ENCODE data around the gene CCDC91. TPM values are rescaled to one million over a fixed set of nuclear protein-coding genes. Genes with fewer than 3 reads are reported as not detected.
"Not testable (repeated sequence)": the region's sequence is repeated elsewhere in the genome, so short reads cannot be mapped to it uniquely, and the experiment has no call there.

The CCDC91 gene
- total RNA-seq, 2 experiments from 2014 or later = 52.9 to 55.3 TPM

GRCh38 chr12:28265435-28266042, 75.3 kb downstream of the CCDC91 start:
- H3K27me3 Mint-ChIP-seq = no peaks in the 10 kb centered on the region
- POLR2A ChIA-PET = interaction anchor here (2.8 kb wide), 1 partner anchor 75 kb away, joined by 14 read pairs; the partner anchor contains the start of gene CCDC91
- CTCF ChIA-PET = no interaction called here
- Histone ChIP-seq H3K4me1 (ENCODE audit: insufficient read depth, low read length) (no peaks in the 10 kb centered on the region), H3K27ac (ENCODE audit: low read depth in 1 of 2, low read length in 2 of 2) (no peak overlapping the region), H3K27me3 (ENCODE audit: control insufficient read depth in 1 of 2, insufficient read depth in 2 of 2, low read length in 2 of 2) (no peaks in the 10 kb centered on the region), H3K4me3 (ENCODE audit: low read length) (no peak overlapping the region), H3K36me3 (ENCODE audit: insufficient read depth, low read length) (peaks cover 22% of the 10 kb centered on the region), H3K9me3 (ENCODE audit: control insufficient read depth in 1 of 2, insufficient read depth in 1 of 2, low read length in 2 of 2) (peaks cover 0 to 4% of the 10 kb centered on the region in 2 experiments)
- peaks cover 58% of the 10 kb centered on the region for H3K36me3 Mint-ChIP-seq (ENCODE audit: low read depth)
- no peak overlapping the region for H3K4me3 Mint-ChIP-seq
- no peak for ATAC-seq (ENCODE audit: poor library complexity)
- no peak overlapping the region for H3K27ac Mint-ChIP-seq
- TF ChIP-seq CTCF (IDR thresholded peaks at IDR 0.05) = no peak
- H3K9me3 Mint-ChIP-seq = peaks cover 6% of the 10 kb centered on the region
- intact Hi-C loops (cut with DNase I, micrococcal nuclease) = no loop called here
- H3K4me1 Mint-ChIP-seq (ENCODE audit: low read depth) = no peaks in the 10 kb centered on the region
- no peak for DNase-seq

GRCh38 chr12:28267920-28268607, 77.8 kb downstream of the CCDC91 start:
- H3K4me1 Mint-ChIP-seq (ENCODE audit: low read depth); H3K4me1 ChIP-seq (ENCODE audit: insufficient read depth, low read length); H3K4me3 Mint-ChIP-seq; H3K27ac Mint-ChIP-seq; intact Hi-C loops (cut with DNase I, micrococcal nuclease); H3K4me3 ChIP-seq (ENCODE audit: low read length); H3K27ac ChIP-seq (ENCODE audit: low read depth in 1 of 2, low read length in 2 of 2); H3K27me3 Mint-ChIP-seq; ATAC-seq (ENCODE audit: poor library complexity); DNase-seq; CTCF ChIA-PET; H3K27me3 ChIP-seq (ENCODE audit: control insufficient read depth in 1 of 2, insufficient read depth in 2 of 2, low read length in 2 of 2): not testable (repeated sequence)
- POLR2A ChIA-PET = interaction anchor here (2.8 kb wide), 1 partner anchor 78 kb away, joined by 14 read pairs; the partner anchor contains the start of gene CCDC91
- peaks cover 10% of the 10 kb centered on the region for H3K36me3 ChIP-seq (ENCODE audit: insufficient read depth, low read length)
- peaks cover 58% of the 10 kb centered on the region for H3K36me3 Mint-ChIP-seq (ENCODE audit: low read depth)
- H3K9me3 Mint-ChIP-seq = peaks cover 13% of the 10 kb centered on the region
- H3K9me3 ChIP-seq (ENCODE audit: control insufficient read depth in 1 of 2, insufficient read depth in 1 of 2, low read length in 2 of 2) = peaks cover 0 to 19% of the 10 kb centered on the region in 2 experiments

DNA sequence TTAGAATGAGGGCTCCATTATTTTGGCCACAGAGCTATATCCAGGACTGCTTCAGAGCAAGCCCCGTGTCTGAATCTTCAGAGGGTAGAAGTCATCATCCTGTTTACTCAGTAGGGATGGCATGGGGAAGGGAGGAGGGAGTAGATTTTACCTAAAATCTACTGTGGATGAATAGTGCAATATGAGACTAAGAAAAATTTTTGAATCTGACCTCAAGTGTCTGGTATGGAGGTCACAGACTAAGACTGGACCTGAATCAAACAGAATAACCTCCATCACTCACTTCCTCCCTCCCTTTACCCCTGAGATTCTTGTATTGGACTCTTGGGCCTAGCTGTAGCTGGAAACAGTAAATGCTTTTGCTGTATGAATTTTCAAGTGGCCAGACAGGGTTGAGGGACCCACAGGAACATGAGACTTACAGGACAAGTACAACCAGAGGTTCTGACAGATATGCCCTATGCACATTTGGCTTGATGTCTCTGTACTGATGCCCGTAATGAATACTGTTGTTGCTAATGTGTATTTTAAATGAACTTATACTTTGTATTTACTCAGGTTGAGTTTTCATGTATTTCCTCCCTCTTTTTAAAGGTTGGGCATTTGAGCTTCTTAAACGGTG, 78.5 kb downstream of the CCDC91 start:
- H3K27ac ChIP-seq (ENCODE audit: low read depth in 1 of 2, low read length in 2 of 2) = no peak overlapping the region
- peaks cover 59% of the 10 kb centered on the region for H3K36me3 Mint-ChIP-seq (ENCODE audit: low read depth)
- no peaks in the 10 kb centered on the region for H3K4me1 ChIP-seq (ENCODE audit: insufficient read depth, low read length)
- H3K27me3 Mint-ChIP-seq = no peaks in the 10 kb centered on the region
- peaks cover 0 to 19% of the 10 kb centered on the region in 2 experiments for H3K9me3 ChIP-seq (ENCODE audit: control insufficient read depth in 1 of 2, insufficient read depth in 1 of 2, low read length in 2 of 2)
- POLR2A ChIA-PET = no interaction called here
- no peak overlapping the region for H3K27ac Mint-ChIP-seq
- no peak for TF ChIP-seq CTCF (IDR thresholded peaks at IDR 0.05)
- H3K4me1 Mint-ChIP-seq (ENCODE audit: low read depth) = no peaks in the 10 kb centered on the region
- intact Hi-C loops (cut with DNase I, micrococcal nuclease) = no loop called here
- no peak overlapping the region for H3K4me3 ChIP-seq (ENCODE audit: low read length)
- CTCF ChIA-PET = no interaction called here
- no peaks in the 10 kb centered on the region for H3K27me3 ChIP-seq (ENCODE audit: control insufficient read depth in 1 of 2, insufficient read depth in 2 of 2, low read length in 2 of 2)
- H3K9me3 Mint-ChIP-seq = peaks cover 13% of the 10 kb centered on the region
- DNase-seq (no peak), ATAC-seq (ENCODE audit: poor library complexity) (no peak)
- peaks cover 10% of the 10 kb centered on the region for H3K36me3 ChIP-seq (ENCODE audit: insufficient read depth, low read length)
- H3K4me3 Mint-ChIP-seq = no peak overlapping the region
